Trophoblast cell (in vitro differentiated cells and primary cell): ENCODE data around the gene TBC1D9B.

ENCODE experiments used
- DNase-seq, 2 donors: peaks; one replicate each; pipeline ENCODE4 v3.0.0-alpha.2; 2016
- H2AFZ ChIP-seq: 2 replicates; pipeline ENCODE4 v1.6.1; 2013; ENCODE audit warnings: low read length, moderate library complexity, mild to moderate bottlenecking; ENCODE audit not compliant: insufficient read depth, poor library complexity
- H2AK5ac ChIP-seq: 2 replicates; pipeline ENCODE4 v1.6.1; 2013; ENCODE audit warnings: mild to moderate bottlenecking, low read length
- H2BK120ac ChIP-seq: 2 replicates; pipeline ENCODE4 v1.6.1; 2013; ENCODE audit warnings: low read length, mild to moderate bottlenecking, moderate library complexity; ENCODE audit not compliant: insufficient read depth, poor library complexity
- H2BK12ac ChIP-seq: 2 replicates; pipeline ENCODE4 v1.6.1; 2013; ENCODE audit warnings: mild to moderate bottlenecking, low read length, moderate library complexity
- H2BK5ac ChIP-seq: 2 replicates; pipeline ENCODE4 v1.6.1; 2013; ENCODE audit warnings: low read length, low read depth, moderate library complexity, mild to moderate bottlenecking; ENCODE audit not compliant: poor library complexity
- H3K14ac ChIP-seq: 2 replicates; pipeline ENCODE4 v1.6.1; 2013; ENCODE audit warnings: mild to moderate bottlenecking, low read length
- H3K18ac ChIP-seq: 2 replicates; pipeline ENCODE4 v1.6.1; 2013; ENCODE audit warnings: mild to moderate bottlenecking, low read length
- H3K23ac ChIP-seq: 2 replicates; pipeline ENCODE4 v1.6.1; 2013; ENCODE audit warnings: low read length
- H3K27ac ChIP-seq: 2 replicates; pipeline ENCODE4 v1.5.1; 2013; ENCODE audit warnings: low read depth, mild to moderate bottlenecking, inconsistent platforms, low read length, moderate library complexity
- H3K27me3 ChIP-seq: 2 replicates; pipeline ENCODE4 v1.6.1; 2013; ENCODE audit warnings: inconsistent platforms, mild to moderate bottlenecking, low read length, moderate library complexity; ENCODE audit not compliant: insufficient read depth
- H3K36me3 ChIP-seq, 2 experiments: 1 replicate in 1 of 2; 2 replicates in 1 of 2; pipeline ENCODE4 v1.6.1; 2013; ENCODE audit warnings: low read length in 2 of 2, mild to moderate bottlenecking in 2 of 2, moderate library complexity in 1 of 2; ENCODE audit not compliant: insufficient read depth in 2 of 2, control insufficient read depth in 1 of 2
- H3K4ac ChIP-seq: 2 replicates; pipeline ENCODE4 v1.6.1; 2013; ENCODE audit warnings: low read depth, mild to moderate bottlenecking, low read length, moderate library complexity
- H3K4me1 ChIP-seq, 2 experiments: 1 replicate in 1 of 2; 2 replicates in 1 of 2; pipeline ENCODE4 v1.6.1; 2013; ENCODE audit warnings: low read length in 2 of 2, mild to moderate bottlenecking in 2 of 2, moderate library complexity in 1 of 2; ENCODE audit not compliant: insufficient read depth in 2 of 2, control insufficient read depth in 1 of 2
- H3K4me2 ChIP-seq: 2 replicates; pipeline ENCODE4 v1.6.1; 2013; ENCODE audit warnings: inconsistent platforms, mild to moderate bottlenecking, low read length, moderate library complexity
- H3K4me3 ChIP-seq: 2 replicates; pipeline ENCODE4 v1.5.1; 2013; ENCODE audit warnings: mild to moderate bottlenecking, low read depth, low read length, inconsistent platforms
- H3K79me1 ChIP-seq: one replicate; pipeline ENCODE4 v1.6.1; 2013; ENCODE audit warnings: low read length
- H3K79me2 ChIP-seq: 2 replicates; pipeline ENCODE4 v1.6.1; 2013; ENCODE audit warnings: low read length, mild to moderate bottlenecking; ENCODE audit not compliant: control insufficient read depth, insufficient read depth, poor library complexity
- H3K9ac ChIP-seq: 2 replicates; pipeline ENCODE4 v1.6.1; 2013; ENCODE audit warnings: mild to moderate bottlenecking, low read length
- H3K9me3 ChIP-seq: 2 replicates; pipeline ENCODE4 v1.6.1; 2013; ENCODE audit warnings: low read depth, mild to moderate bottlenecking, control low read depth, inconsistent platforms, low read length; ENCODE audit not compliant: insufficient read depth
- H4K12ac ChIP-seq: 2 replicates; pipeline ENCODE4 v1.6.1; 2013; ENCODE audit warnings: low read depth, mild to moderate bottlenecking, low read length, moderate library complexity
- H4K8ac ChIP-seq: 2 replicates; pipeline ENCODE4 v1.6.1; 2013; ENCODE audit warnings: low read depth, mild to moderate bottlenecking, low read length, moderate library complexity
- H4K91ac ChIP-seq: one replicate; pipeline ENCODE4 v1.6.1; 2013; ENCODE audit warnings: low read depth, mild to moderate bottlenecking, low read length, moderate library complexity
- WGBS: extraction: QIAGEN DNeasy Blood & Tissue Kit; methylation state at CpG from one replicate; pipeline ENCODE4 v1.1.7; 2013; ENCODE audit warnings: missing lambda C conversion rate; ENCODE audit not compliant: insufficient read length, insufficient coverage; ENCODE audit errors: extremely low coverage; 5-methylcytosine and 5-hydroxymethylcytosine counted together

The TBC1D9B gene

GRCh38 chr5:179870403-179870903 is 37.2 kb downstream of the TBC1D9B start:
- Histone ChIP-seq H2AK5ac (no peak overlapping the region), H3K4me3 (no peak overlapping the region), H4K12ac (no peak overlapping the region), H3K23ac (no peak overlapping the region), H2AFZ (no peak overlapping the region), H3K36me3 (peaks cover 76 to 81% of the 10 kb centered on the region in 2 experiments), H3K4me2 (no peak overlapping the region), H3K79me1 (no peaks in the 10 kb centered on the region), H4K8ac (no peak overlapping the region), H3K9ac (no peak overlapping the region), H2BK5ac (no peak overlapping the region), H4K91ac (no peak overlapping the region), H3K4me1 (no peaks in the 10 kb centered on the region), H3K27me3 (no peaks in the 10 kb centered on the region), H3K4ac (no peak overlapping the region), H2BK12ac (no peak overlapping the region), H3K9me3 (no peaks in the 10 kb centered on the region), H3K27ac (no peak overlapping the region), H3K14ac (no peak overlapping the region), H3K79me2 (no peaks in the 10 kb centered on the region), H2BK120ac (no peak overlapping the region), H3K18ac (no peak overlapping the region)
- DNase-seq, result peak in 1 of 2 donors; percentile 55
- no CpG with 5 or more reads among the region's 17 CpGs for WGBS

GRCh38 chr5:179869641-179870402 is 37.9 kb downstream of the TBC1D9B start:
- peaks cover under 1% of the 10 kb centered on the region for H3K9me3 ChIP-seq
- DNase-seq, result no peak
- H2BK12ac ChIP-seq, result no peak overlapping the region
- H4K8ac ChIP-seq, result no peak overlapping the region
- no peak overlapping the region for H3K23ac ChIP-seq
- no peaks in the 10 kb centered on the region for H3K79me2 ChIP-seq
- H3K27ac ChIP-seq, result no peak overlapping the region
- no peak overlapping the region for H3K4me3 ChIP-seq
- H3K4ac ChIP-seq, result no peak overlapping the region
- WGBS, result no CpG with 5 or more reads among the region's 16 CpGs
- H2AFZ ChIP-seq, result no peak overlapping the region
- H2BK120ac ChIP-seq, result no peak overlapping the region
- H2BK5ac ChIP-seq, result no peak overlapping the region
- peaks cover 77 to 83% of the 10 kb centered on the region in 2 experiments for H3K36me3 ChIP-seq
- H2AK5ac ChIP-seq, result no peak overlapping the region
- no peaks in the 10 kb centered on the region for H3K27me3 ChIP-seq
- no peaks in the 10 kb centered on the region for H3K4me1 ChIP-seq
- no peak overlapping the region for H3K18ac ChIP-seq
- H4K91ac ChIP-seq, result no peak overlapping the region
- H3K79me1 ChIP-seq, result no peaks in the 10 kb centered on the region
- no peak overlapping the region for H4K12ac ChIP-seq
- no peak overlapping the region for H3K4me2 ChIP-seq
- no peak overlapping the region for H3K14ac ChIP-seq
- H3K9ac ChIP-seq, result peak overlapping the region; percentile 16

- H3K4me2 ChIP-seq, result no peak overlapping the region
- no peaks in the 10 kb centered on the region for H3K79me2 ChIP-seq
- H2AFZ ChIP-seq, result no peak overlapping the region
- no CpG with 5 or more reads among the region's 5 CpGs for WGBS
- no peaks in the 10 kb centered on the region for H3K27me3 ChIP-seq
- H3K36me3 ChIP-seq, result peaks cover 75 to 82% of the 10 kb centered on the region in 2 experiments
- H3K9me3 ChIP-seq, result peaks cover 3% of the 10 kb centered on the region
- no peak overlapping the region for H2AK5ac ChIP-seq
- H2BK5ac ChIP-seq, result no peak overlapping the region
- H2BK12ac ChIP-seq, result no peak overlapping the region
- no peak overlapping the region for H4K8ac ChIP-seq
- H3K14ac ChIP-seq, result no peak overlapping the region
- H3K23ac ChIP-seq, result no peak overlapping the region
- no peak overlapping the region for H4K91ac ChIP-seq
- no peak overlapping the region for H3K9ac ChIP-seq
- no peak overlapping the region for H3K4ac ChIP-seq
- DNase-seq, result no peak
- no peaks in the 10 kb centered on the region for H3K79me1 ChIP-seq
- no peak overlapping the region for H3K4me3 ChIP-seq
- H3K18ac ChIP-seq, result no peak overlapping the region
- H2BK120ac ChIP-seq, result no peak overlapping the region
- no peaks in the 10 kb centered on the region for H3K4me1 ChIP-seq
- H3K27ac ChIP-seq, result no peak overlapping the region
- H4K12ac ChIP-seq, result no peak overlapping the region
These were observed 38.6 kb downstream of the TBC1D9B start for GRCh38 chr5:179869101-179869500.

- H3K36me3 ChIP-seq, result peaks cover 76 to 82% of the 10 kb centered on the region in 2 experiments
These were observed 39.2 kb downstream of the TBC1D9B start for GRCh38 chr5:179868541-179868940.

More at GRCh38 chr5:179868541-179868940, 39.2 kb downstream of the TBC1D9B start:
- Histone ChIP-seq H3K27ac (no peak overlapping the region), H3K4ac (no peak overlapping the region), H3K9me3 (peaks cover 3% of the 10 kb centered on the region), H3K14ac (no peak overlapping the region), H3K4me3 (no peak overlapping the region), H3K9ac (no peak overlapping the region), H4K8ac (no peak overlapping the region), H3K23ac (no peak overlapping the region), H3K79me1 (no peaks in the 10 kb centered on the region), H2BK120ac (no peak overlapping the region), H2BK5ac (no peak overlapping the region), H3K4me2 (no peak overlapping the region), H3K27me3 (no peaks in the 10 kb centered on the region), H3K18ac (no peak overlapping the region), H2AK5ac (no peak overlapping the region), H3K79me2 (no peaks in the 10 kb centered on the region), H2AFZ (no peak overlapping the region), H3K4me1 (no peaks in the 10 kb centered on the region), H2BK12ac (no peak overlapping the region), H4K91ac (no peak overlapping the region), H4K12ac (no peak overlapping the region)
- no CpG with 5 or more reads among the region's 14 CpGs for WGBS
- DNase-seq, result no peak
